Stimulated activated CD8-positive, alpha-beta memory T cell treated with anti-CD3 and anti-CD28 coated beads, Interleukin-7, amount 100 ng/mL, for 24 hours (primary cell): ENCODE data around the gene PNLIP.

Source experiments
- DNase-seq: peaks from one replicate; pipeline ENCODE4 v3.0.0-alpha.2; 2020; ENCODE audit warnings: low read depth

PNLIP gene

GRCh38 chr10:116545756-116546155 is at the start of gene PNLIP:
Gene PNLIP, plus strand, starts transcription at chr10:116545931. Its CDS starts 162 bp downstream, at chr10:116546093.
- DNase-seq: no peak

- DNase-seq: no peak
Measured at GRCh38 chr10:116504786-116505185, 40.9 kb upstream of the PNLIP start.

- DNase-seq: no peak
Measured at GRCh38 chr10:116510565-116510964, 35.2 kb upstream of the PNLIP start.

- DNase-seq: no peak
Measured at GRCh38 chr10:116511365-116511764, 34.4 kb upstream of the PNLIP start.

GRCh38 chr10:116521424-116522290 is 24.1 kb upstream of the PNLIP start:
- no peak for DNase-seq

GRCh38 chr10:116522803-116523381 is 22.8 kb upstream of the PNLIP start:
- no peak for DNase-seq

GRCh38 chr10:116524736-116525135 is 21.0 kb upstream of the PNLIP start:
- DNase-seq: no peak

GRCh38 chr10:116526219-116526618 is 19.5 kb upstream of the PNLIP start:
- no peak for DNase-seq

- DNase-seq: no peak
Measured at GRCh38 chr10:116536810-116537209, 8.9 kb upstream of the PNLIP start.

- DNase-seq: no peak
Measured at GRCh38 chr10:116538456-116538855, 7.3 kb upstream of the PNLIP start.

- no peak for DNase-seq
Measured at GRCh38 chr10:116538992-116539391, 6.7 kb upstream of the PNLIP start.

GRCh38 chr10:116540814-116541213 is 4.9 kb upstream of the PNLIP start:
- DNase-seq: no peak

GRCh38 chr10:116542007-116542677 is 3.6 kb upstream of the PNLIP start:
- DNase-seq: no peak

- DNase-seq: no peak
Measured at GRCh38 chr10:116545122-116545521, 609 bp upstream of the PNLIP start.

- DNase-seq: no peak
Measured at GRCh38 chr10:116548301-116548700, 2.6 kb downstream of the PNLIP start.

GRCh38 chr10:116553378-116553980 is 7.7 kb downstream of the PNLIP start:
- no peak for DNase-seq

GRCh38 chr10:116554628-116555027 is 8.9 kb downstream of the PNLIP start:
- DNase-seq: no peak

- no peak for DNase-seq
Measured at GRCh38 chr10:116555880-116556279, 10.1 kb downstream of the PNLIP start.

- DNase-seq: no peak
Measured at GRCh38 chr10:116557305-116557880, 11.7 kb downstream of the PNLIP start.

GRCh38 chr10:116565534-116565933 is 19.8 kb downstream of the PNLIP start:
- DNase-seq: no peak

GRCh38 chr10:116566932-116567331 is 21.2 kb downstream of the PNLIP start:
- no peak for DNase-seq

- no peak for DNase-seq
Measured at GRCh38 chr10:116567335-116567734, 21.6 kb downstream of the PNLIP start.
